ENCODE data around the gene SND1.

SND1 gene

GRCh38 chr7:127858091-127858914, 206.3 kb downstream of the SND1 start:
- Histone ChIP-seq H3K4me3 (ENCODE audit: low read depth, low read length, poor library complexity, severe bottlenecking) (no peak overlapping the region), H3K9me2 (ENCODE audit: low read depth, low read length) (no peaks in the 10 kb centered on the region), H3K4me2 (ENCODE audit: low read length) (no peak overlapping the region), H3F3A (ENCODE audit: insufficient read depth, low read length) (0 out of 2 replicates have a peak, but pooled peaks cover under 1% of the 10 kb centered on the region), H3K9ac (ENCODE audit: low read length) (no peak overlapping the region), H4K20me1 (ENCODE audit: insufficient read depth, low read length) (no peaks in the 10 kb centered on the region), H3K79me2 (ENCODE audit: insufficient read depth, low read length) (no peaks in the 10 kb centered on the region), H2AFZ (ENCODE audit: low read length) (no peak overlapping the region), H3K27me3 (ENCODE audit: insufficient read depth, low read length) (no peaks in the 10 kb centered on the region), H3K27ac (ENCODE audit: low read depth, low read length, poor library complexity, severe bottlenecking) (no peak overlapping the region), H3K4me1 (ENCODE audit: insufficient read depth, low read length, severe bottlenecking) (peaks cover 22% of the 10 kb centered on the region), H3K9me3 (ENCODE audit: low read length) (no peaks in the 10 kb centered on the region), H3K36me3 (ENCODE audit: insufficient read depth, low read length) (peaks cover 20% of the 10 kb centered on the region; the same call in 1 of the 2 replicates)
- no peak for TF ChIP-seq CTCF (IDR thresholded peaks at IDR 0.05; ENCODE audit: low read length)
- TF ChIP-seq EZH2 (IDR thresholded peaks at IDR 0.05; ENCODE audit: borderline replicate concordance, low read length), result no peak

DNA sequence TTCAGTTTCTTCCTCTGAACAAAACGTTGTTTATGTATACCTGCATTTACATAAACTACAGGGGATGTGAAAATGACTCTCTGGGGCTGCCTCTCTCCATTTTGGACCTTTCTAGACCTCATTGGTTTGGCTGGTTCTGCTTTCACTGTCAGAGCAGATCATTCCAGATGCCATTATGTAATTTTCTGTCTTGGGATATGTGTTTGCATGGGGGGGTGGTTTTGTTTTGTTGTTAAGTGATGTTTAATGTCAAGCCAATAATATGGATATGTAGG, 206.9 kb downstream of the SND1 start:
- H3K4me2 ChIP-seq (ENCODE audit: low read length), result no peak overlapping the region
- H3K9me2 ChIP-seq (ENCODE audit: low read depth, low read length), result no peaks in the 10 kb centered on the region
- no peak overlapping the region for H2AFZ ChIP-seq (ENCODE audit: low read length)
- no peaks in the 10 kb centered on the region for H3F3A ChIP-seq (ENCODE audit: insufficient read depth, low read length)
- H3K9ac ChIP-seq (ENCODE audit: low read length), result no peak overlapping the region
- H3K27ac ChIP-seq (ENCODE audit: low read depth, low read length, poor library complexity, severe bottlenecking), result no peak overlapping the region
- H3K79me2 ChIP-seq (ENCODE audit: insufficient read depth, low read length), result no peaks in the 10 kb centered on the region
- H3K4me1 ChIP-seq (ENCODE audit: insufficient read depth, low read length, severe bottlenecking), result peaks cover 22% of the 10 kb centered on the region
- no peak overlapping the region for H3K4me3 ChIP-seq (ENCODE audit: low read depth, low read length, poor library complexity, severe bottlenecking)
- peaks cover 20% of the 10 kb centered on the region; the same call in 1 of the 2 replicates for H3K36me3 ChIP-seq (ENCODE audit: insufficient read depth, low read length)
- H4K20me1 ChIP-seq (ENCODE audit: insufficient read depth, low read length), result no peaks in the 10 kb centered on the region
- no peaks in the 10 kb centered on the region for H3K9me3 ChIP-seq (ENCODE audit: low read length)
- no peaks in the 10 kb centered on the region for H3K27me3 ChIP-seq (ENCODE audit: insufficient read depth, low read length)
- TF ChIP-seq CTCF (IDR thresholded peaks at IDR 0.05; ENCODE audit: low read length) (no peak), EZH2 (IDR thresholded peaks at IDR 0.05; ENCODE audit: borderline replicate concordance, low read length) (no peak)

DNA sequence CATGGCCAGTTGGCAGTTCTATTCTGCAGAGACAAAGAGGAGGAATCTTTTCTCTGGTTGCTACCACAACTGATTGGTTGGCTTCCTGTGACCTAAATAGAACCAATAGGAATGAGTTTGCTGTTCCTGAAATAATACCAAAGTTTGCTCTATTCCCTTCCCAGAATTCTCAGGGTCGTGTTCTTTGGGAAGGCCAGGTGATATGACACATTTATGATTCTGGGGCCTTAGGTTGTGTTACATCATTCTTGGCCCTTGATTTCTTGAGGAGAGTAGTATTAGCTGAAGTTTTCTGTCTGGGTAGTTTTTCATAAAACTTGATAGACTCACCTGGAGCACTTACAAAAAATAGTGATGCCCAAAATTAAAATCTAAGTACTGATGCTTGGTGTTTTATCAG, 207.3 kb downstream of the SND1 start:
- no peak overlapping the region for H3K4me3 ChIP-seq (ENCODE audit: low read depth, low read length, poor library complexity, severe bottlenecking)
- H3K9me3 ChIP-seq (ENCODE audit: low read length), result no peaks in the 10 kb centered on the region
- no peaks in the 10 kb centered on the region for H3K9me2 ChIP-seq (ENCODE audit: low read depth, low read length)
- H3K4me2 ChIP-seq (ENCODE audit: low read length), result no peak overlapping the region
- H3K27ac ChIP-seq (ENCODE audit: low read depth, low read length, poor library complexity, severe bottlenecking), result no peak overlapping the region
- TF ChIP-seq CTCF (IDR thresholded peaks at IDR 0.05; ENCODE audit: low read length) (no peak), EZH2 (IDR thresholded peaks at IDR 0.05; ENCODE audit: borderline replicate concordance, low read length) (no peak)
- no peaks in the 10 kb centered on the region for H3K79me2 ChIP-seq (ENCODE audit: insufficient read depth, low read length)
- H3K27me3 ChIP-seq (ENCODE audit: insufficient read depth, low read length), result no peaks in the 10 kb centered on the region
- no peak overlapping the region for H2AFZ ChIP-seq (ENCODE audit: low read length)
- H3K36me3 ChIP-seq (ENCODE audit: insufficient read depth, low read length), result peaks cover 20% of the 10 kb centered on the region; the same call in 1 of the 2 replicates
- H3K4me1 ChIP-seq (ENCODE audit: insufficient read depth, low read length, severe bottlenecking), result peaks cover 22% of the 10 kb centered on the region
- H3K9ac ChIP-seq (ENCODE audit: low read length), result no peak overlapping the region
- no peaks in the 10 kb centered on the region for H4K20me1 ChIP-seq (ENCODE audit: insufficient read depth, low read length)
- no peaks in the 10 kb centered on the region for H3F3A ChIP-seq (ENCODE audit: insufficient read depth, low read length)

Data from OCI-LY1 (cell line).